HepG2 (cell line): Measurements from ENCODE around the gene PCDHGA2. TPM values are rescaled to one million over a fixed set of nuclear protein-coding genes. Genes with fewer than 3 reads are reported as not detected.
A peak's percentile ranks its signal among the peaks of the same experiment; 100 is the strongest.

ENCODE experiments used
- ARNT ChIP-seq: fragments of 450-650 bp; IDR thresholded peaks from 2 replicates; pipeline ENCODE4 v1.6.1; 2017
- HNRNPK ChIP-seq: fragments of 200-400 bp; formaldehyde crosslinking; IDR thresholded peaks from 2 replicates; pipeline ENCODE4 v1.6.1; 2018; ENCODE audit warnings: low read length, low read depth, moderate library complexity, mild to moderate bottlenecking; ENCODE audit not compliant: poor library complexity, severe bottlenecking
- JUN ChIP-seq: sonication (generic); formaldehyde crosslinking; IDR thresholded peaks from 2 replicates; pipeline ENCODE4 v1.4.0; 2020; ENCODE audit warnings: mild to moderate bottlenecking, missing genetic modification reagents
- NRL ChIP-seq: sonication (generic); formaldehyde crosslinking; IDR thresholded peaks from 2 replicates; pipeline ENCODE4 v1.5.0; 2020; ENCODE audit warnings: missing genetic modification reagents, mild to moderate bottlenecking, moderate library complexity, borderline replicate concordance
- PAF1 ChIP-seq: IDR thresholded peaks from 2 replicates; pipeline ENCODE4 v1.6.1; 2016; ENCODE audit warnings: missing genetic modification reagents, missing compliant biosample characterization
- PLRG1 ChIP-seq: fragments of 450-650 bp; conservative IDR thresholded peaks from 2 replicates; pipeline ENCODE4 v1.6.1; 2016
- PRPF4 ChIP-seq: fragments of 200-400 bp; formaldehyde crosslinking; IDR thresholded peaks from 2 replicates; pipeline ENCODE4 v1.6.1; 2016; ENCODE audit warnings: low read length, low read depth; ENCODE audit not compliant: poor library complexity, severe bottlenecking
- STAT5B ChIP-seq: sonication (generic); formaldehyde crosslinking; IDR thresholded peaks from 2 replicates; pipeline ENCODE4 v1.4.0; 2020; ENCODE audit warnings: missing genetic modification reagents
- TFDP1 ChIP-seq: IDR thresholded peaks from 2 replicates; pipeline ENCODE4 v1.6.1; 2016; ENCODE audit warnings: missing compliant biosample characterization, missing genetic modification reagents, borderline replicate concordance
- THAP11 ChIP-seq: IDR thresholded peaks from 2 replicates; pipeline ENCODE4 v1.6.1; 2016; ENCODE audit warnings: missing biosample characterization, missing genetic modification reagents
- ZMYM2 ChIP-seq: sonication (generic); formaldehyde crosslinking; IDR thresholded peaks from 2 replicates; pipeline ENCODE4 v1.8.0; 2022; ENCODE audit warnings: mild to moderate bottlenecking, missing genetic modification reagents
- ZNF121 ChIP-seq: sonication (generic); formaldehyde crosslinking; IDR thresholded peaks from 2 replicates; pipeline ENCODE4 v1.5.0; 2020; ENCODE audit warnings: mild to moderate bottlenecking, missing genetic modification reagents
- ZNF142 ChIP-seq: sonication (generic); formaldehyde crosslinking; IDR thresholded peaks from 2 replicates; pipeline ENCODE4 v1.4.0; 2020; ENCODE audit warnings: missing genetic modification reagents
- ZNF589 ChIP-seq: sonication (generic); formaldehyde crosslinking; conservative IDR thresholded peaks from 2 replicates; pipeline ENCODE4 v1.8.0; 2022; ENCODE audit warnings: mild to moderate bottlenecking, moderate library complexity, missing genetic modification reagents
- polyA plus RNA-seq, 8 experiments: library from polyadenylated mRNA; depleted of rRNA in 3 of 8; stranded (reverse) in 7 of 8; unstranded in 1 of 8; fragments of >200 nt; fragmentation: Illumina TruSeq in 4 of 8; extraction: Trizol in 4 of 8; gene quantifications; 2 replicates each; pipeline versions ENCODE4 v1.2.1 to v1.2.3, GENCODE V29; 2011 to 2016; ENCODE audit warnings: low read depth in 4 of 8, missing spikeins in 1 of 8, mixed read lengths in 1 of 8; ENCODE audit not compliant: insufficient read depth in 1 of 8
- total RNA-seq, 5 experiments: library from RNA; depleted of rRNA; stranded (reverse); fragments of >200 nt; fragmentation: Illumina TruSeq; extraction: Trizol; gene quantifications; 2 replicates each; pipeline ENCODE4 v1.2.3, GENCODE V29; 2016; ENCODE audit warnings: low read depth in 1 of 5
- TF ChIP-seq, protein P1 (sequence below): sonication (generic); formaldehyde crosslinking; IDR thresholded peaks from 2 replicates; pipeline ENCODE4 v1.4.0; 2020; ENCODE audit warnings: missing genetic modification reagents, borderline replicate concordance
- TF ChIP-seq, protein P2 (sequence below): IDR thresholded peaks from 2 replicates; pipeline ENCODE4 v1.6.1; 2016; ENCODE audit warnings: mild to moderate bottlenecking

Gene PCDHGA2
- total and polyA plus RNA-seq, 2 of the 13 experiments (the other 11 are each of a cell fraction or from before 2014, with no cell fraction given): 0.04 to 0.11 TPM

GRCh38 chr5:141320225-141321169, 18.1 kb upstream of the PCDHGA2 start, which contains the start of gene TAF7 (continued):
- TF ChIP-seq JUN (CRISPR knock-in tag) (no peak), PLRG1 (no peak), TFDP1 (CRISPR knock-in tag) (peak; percentile 67; the same call in 1 of the 2 replicates), STAT5B (CRISPR knock-in tag) (no peak), HNRNPK (no peak), PRPF4 (no peak), NRL (CRISPR knock-in tag) (peak; percentile 80; the same call in 1 of the 2 replicates), ZMYM2 (CRISPR knock-in tag) (peak; percentile 15; the same call in 1 of the 2 replicates), ZNF589 (CRISPR knock-in tag) (peak; percentile 93), THAP11 (CRISPR knock-in tag) (peak; percentile 84), ZNF142 (CRISPR knock-in tag) (no peak; the same call in 1 of the 2 replicates), PAF1 (CRISPR knock-in tag) (no peak), ZNF121 (no peak), ARNT (no peak)
- TF ChIP-seq, protein P1, sequence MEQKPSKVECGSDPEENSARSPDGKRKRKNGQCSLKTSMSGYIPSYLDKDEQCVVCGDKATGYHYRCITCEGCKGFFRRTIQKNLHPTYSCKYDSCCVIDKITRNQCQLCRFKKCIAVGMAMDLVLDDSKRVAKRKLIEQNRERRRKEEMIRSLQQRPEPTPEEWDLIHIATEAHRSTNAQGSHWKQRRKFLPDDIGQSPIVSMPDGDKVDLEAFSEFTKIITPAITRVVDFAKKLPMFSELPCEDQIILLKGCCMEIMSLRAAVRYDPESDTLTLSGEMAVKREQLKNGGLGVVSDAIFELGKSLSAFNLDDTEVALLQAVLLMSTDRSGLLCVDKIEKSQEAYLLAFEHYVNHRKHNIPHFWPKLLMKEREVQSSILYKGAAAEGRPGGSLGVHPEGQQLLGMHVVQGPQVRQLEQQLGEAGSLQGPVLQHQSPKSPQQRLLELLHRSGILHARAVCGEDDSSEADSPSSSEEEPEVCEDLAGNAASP: 0 out of 2 replicates have a peak, but pooled peaks have one; percentile 11
- TF ChIP-seq, protein P2, sequence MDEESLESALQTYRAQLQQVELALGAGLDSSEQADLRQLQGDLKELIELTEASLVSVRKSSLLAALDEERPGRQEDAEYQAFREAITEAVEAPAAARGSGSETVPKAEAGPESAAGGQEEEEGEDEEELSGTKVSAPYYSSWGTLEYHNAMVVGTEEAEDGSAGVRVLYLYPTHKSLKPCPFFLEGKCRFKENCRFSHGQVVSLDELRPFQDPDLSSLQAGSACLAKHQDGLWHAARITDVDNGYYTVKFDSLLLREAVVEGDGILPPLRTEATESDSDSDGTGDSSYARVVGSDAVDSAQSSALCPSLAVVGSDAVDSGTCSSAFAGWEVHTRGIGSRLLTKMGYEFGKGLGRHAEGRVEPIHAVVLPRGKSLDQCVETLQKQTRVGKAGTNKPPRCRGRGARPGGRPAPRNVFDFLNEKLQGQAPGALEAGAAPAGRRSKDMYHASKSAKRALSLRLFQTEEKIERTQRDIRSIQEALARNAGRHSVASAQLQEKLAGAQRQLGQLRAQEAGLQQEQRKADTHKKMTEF: peak; percentile 83
